ENCODE results near the gene CAMK2G. TPM values are rescaled to one million over a fixed set of nuclear protein-coding genes. Genes with fewer than 3 reads are reported as not detected.

CAMK2G gene
- total RNA-seq, 1 donor from 2014 or later, result 25.7 TPM

- peaks cover 27% of the 10 kb centered on the region for H3K4me1 Mint-ChIP-seq
- no peak overlapping the region for H3K27ac Mint-ChIP-seq (ENCODE audit: unreplicated experiment)
- no peak for TF ChIP-seq CTCF (conservative IDR thresholded peaks at IDR 0.05)
- no peak for DNase-seq (ENCODE audit: low read depth, low spot score)
- peaks cover 18% of the 10 kb centered on the region for H3K27me3 Mint-ChIP-seq (ENCODE audit: low read depth)
- H3K4me3 Mint-ChIP-seq, result peak overlapping the region; percentile 32
- no peaks in the 10 kb centered on the region for H3K36me3 Mint-ChIP-seq (ENCODE audit: low read depth)
- no peaks in the 10 kb centered on the region for H3K9me3 Mint-ChIP-seq
These were observed 2.2 kb upstream of the CAMK2G start for GRCh38 chr10:73876566-73876965.

GRCh38 chr10:73876157-73876556, 1.8 kb upstream of the CAMK2G start:
- Mint-ChIP-seq H3K36me3 (ENCODE audit: low read depth) (no peaks in the 10 kb centered on the region), H3K27me3 (ENCODE audit: low read depth) (peaks cover 18% of the 10 kb centered on the region), H3K4me3 (peak overlapping the region; percentile 75), H3K9me3 (no peaks in the 10 kb centered on the region), H3K27ac (ENCODE audit: unreplicated experiment) (no peak overlapping the region), H3K4me1 (peaks cover 29% of the 10 kb centered on the region)
- DNase-seq (ENCODE audit: low read depth, low spot score), result no peak
- TF ChIP-seq CTCF (conservative IDR thresholded peaks at IDR 0.05), result no peak

- peaks cover 29% of the 10 kb centered on the region for H3K4me1 Mint-ChIP-seq
- DNase-seq (ENCODE audit: low read depth, low spot score), result no peak
- no peaks in the 10 kb centered on the region for H3K36me3 Mint-ChIP-seq (ENCODE audit: low read depth)
- H3K27ac Mint-ChIP-seq (ENCODE audit: unreplicated experiment), result no peak overlapping the region
- TF ChIP-seq CTCF (conservative IDR thresholded peaks at IDR 0.05), result no peak
- H3K27me3 Mint-ChIP-seq (ENCODE audit: low read depth), result peaks cover 18% of the 10 kb centered on the region
- no peaks in the 10 kb centered on the region for H3K9me3 Mint-ChIP-seq
- peak overlapping the region; percentile 83 for H3K4me3 Mint-ChIP-seq
These were observed 752 bp upstream of the CAMK2G start for GRCh38 chr10:73875139-73875475.

- Mint-ChIP-seq H3K4me3 (no peak overlapping the region), H3K9me3 (no peaks in the 10 kb centered on the region), H3K36me3 (ENCODE audit: low read depth) (no peaks in the 10 kb centered on the region), H3K27ac (ENCODE audit: unreplicated experiment) (no peak overlapping the region), H3K4me1 (peaks cover 23% of the 10 kb centered on the region), H3K27me3 (ENCODE audit: low read depth) (peaks cover 18% of the 10 kb centered on the region)
- TF ChIP-seq CTCF (conservative IDR thresholded peaks at IDR 0.05), result no peak
- no peak for DNase-seq (ENCODE audit: low read depth, low spot score)
These were observed 528 bp downstream of the CAMK2G start for GRCh38 chr10:73873838-73874215.

GRCh38 chr10:73873142-73873837, 1.1 kb downstream of the CAMK2G start:
- H3K4me1 Mint-ChIP-seq, result peaks cover 23% of the 10 kb centered on the region
- peak overlapping the region; percentile 57 for H3K27ac Mint-ChIP-seq (ENCODE audit: unreplicated experiment)
- no peak for DNase-seq (ENCODE audit: low read depth, low spot score)
- peaks cover 18% of the 10 kb centered on the region for H3K27me3 Mint-ChIP-seq (ENCODE audit: low read depth)
- H3K4me3 Mint-ChIP-seq, result peak overlapping the region; percentile 90
- H3K9me3 Mint-ChIP-seq, result no peaks in the 10 kb centered on the region
- no peaks in the 10 kb centered on the region for H3K36me3 Mint-ChIP-seq (ENCODE audit: low read depth)
- no peak for TF ChIP-seq CTCF (conservative IDR thresholded peaks at IDR 0.05)
